GM12872 (cell line): ENCODE data around the gene YJU2.

Experiments used
- TF ChIP-seq, protein P1 (sequence below): IDR thresholded peaks from 3 replicates; pipeline ENCODE4 v1.5.1; 2011; ENCODE audit warnings: low read depth, mild to moderate bottlenecking, low read length, moderate library complexity; ENCODE audit not compliant: insufficient read depth

YJU2 gene

DNA sequence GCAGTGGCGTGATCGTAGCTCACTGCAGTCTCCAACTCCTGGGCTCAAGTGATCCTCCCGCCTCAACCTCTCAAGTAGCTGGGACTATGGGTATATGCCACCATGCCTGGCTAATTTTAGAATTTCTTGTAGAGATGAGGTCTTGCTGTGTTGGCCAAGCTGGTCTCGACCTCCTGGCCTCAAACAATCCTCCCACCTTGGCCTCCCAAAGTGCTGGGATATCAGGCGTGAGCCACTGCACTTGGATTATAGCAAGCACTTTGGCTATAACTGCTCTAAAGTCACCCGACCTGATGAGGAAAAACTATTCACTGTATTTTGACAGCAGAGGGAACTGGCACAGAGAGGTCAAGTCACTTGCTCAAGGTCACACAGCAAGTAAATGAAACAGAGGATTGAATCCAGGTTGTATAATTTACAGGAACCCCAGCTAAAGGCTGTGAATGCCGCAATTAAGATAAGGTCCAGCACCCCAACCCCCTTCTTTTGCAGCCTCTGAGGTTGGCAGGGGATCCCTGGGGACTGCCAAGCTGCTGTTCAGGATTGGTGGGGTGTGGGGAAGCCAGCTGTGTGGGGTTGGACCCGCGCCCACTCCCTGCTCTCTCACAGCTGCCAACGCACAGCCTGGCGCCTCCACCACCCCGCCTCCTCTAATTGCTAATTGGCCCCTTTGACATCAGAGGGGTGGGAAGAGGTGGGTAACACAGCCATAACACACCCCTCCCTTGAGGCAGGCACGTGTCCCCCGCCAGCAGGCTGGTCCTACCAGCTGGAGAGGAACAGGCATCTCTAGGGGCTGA lies 49.3 kb downstream of the YJU2 start:
- TF ChIP-seq, protein P1, sequence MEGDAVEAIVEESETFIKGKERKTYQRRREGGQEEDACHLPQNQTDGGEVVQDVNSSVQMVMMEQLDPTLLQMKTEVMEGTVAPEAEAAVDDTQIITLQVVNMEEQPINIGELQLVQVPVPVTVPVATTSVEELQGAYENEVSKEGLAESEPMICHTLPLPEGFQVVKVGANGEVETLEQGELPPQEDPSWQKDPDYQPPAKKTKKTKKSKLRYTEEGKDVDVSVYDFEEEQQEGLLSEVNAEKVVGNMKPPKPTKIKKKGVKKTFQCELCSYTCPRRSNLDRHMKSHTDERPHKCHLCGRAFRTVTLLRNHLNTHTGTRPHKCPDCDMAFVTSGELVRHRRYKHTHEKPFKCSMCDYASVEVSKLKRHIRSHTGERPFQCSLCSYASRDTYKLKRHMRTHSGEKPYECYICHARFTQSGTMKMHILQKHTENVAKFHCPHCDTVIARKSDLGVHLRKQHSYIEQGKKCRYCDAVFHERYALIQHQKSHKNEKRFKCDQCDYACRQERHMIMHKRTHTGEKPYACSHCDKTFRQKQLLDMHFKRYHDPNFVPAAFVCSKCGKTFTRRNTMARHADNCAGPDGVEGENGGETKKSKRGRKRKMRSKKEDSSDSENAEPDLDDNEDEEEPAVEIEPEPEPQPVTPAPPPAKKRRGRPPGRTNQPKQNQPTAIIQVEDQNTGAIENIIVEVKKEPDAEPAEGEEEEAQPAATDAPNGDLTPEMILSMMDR: no peak

- TF ChIP-seq, protein P1: no peak
Measured at GRCh38 chr19:4297901-4298809, 51.3 kb downstream of the YJU2 start.

GRCh38 chr19:4298810-4299550 lies 52.1 kb downstream of the YJU2 start:
- TF ChIP-seq, protein P1: no peak

DNA sequence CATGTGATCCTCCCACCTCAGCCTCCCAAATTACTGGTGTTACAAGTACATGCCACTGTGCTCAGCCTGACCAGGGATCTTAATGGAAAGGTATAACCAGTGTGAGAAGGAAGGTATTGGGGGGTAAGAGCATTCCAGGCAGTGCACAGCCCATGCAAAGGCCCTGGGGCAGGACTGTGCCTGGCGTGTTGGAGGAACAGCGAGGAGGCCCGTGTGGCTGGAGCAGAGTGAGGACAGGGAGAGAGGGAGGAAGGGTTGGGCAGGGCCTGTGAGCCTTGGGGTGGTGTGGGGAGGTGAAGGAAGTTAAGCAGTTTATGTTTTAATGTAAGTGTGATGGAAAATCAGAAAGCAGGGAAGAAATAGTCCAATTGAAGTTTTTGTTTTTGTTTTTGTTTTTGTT lies 53.7 kb downstream of the YJU2 start:
- TF ChIP-seq, protein P1: no peak

DNA sequence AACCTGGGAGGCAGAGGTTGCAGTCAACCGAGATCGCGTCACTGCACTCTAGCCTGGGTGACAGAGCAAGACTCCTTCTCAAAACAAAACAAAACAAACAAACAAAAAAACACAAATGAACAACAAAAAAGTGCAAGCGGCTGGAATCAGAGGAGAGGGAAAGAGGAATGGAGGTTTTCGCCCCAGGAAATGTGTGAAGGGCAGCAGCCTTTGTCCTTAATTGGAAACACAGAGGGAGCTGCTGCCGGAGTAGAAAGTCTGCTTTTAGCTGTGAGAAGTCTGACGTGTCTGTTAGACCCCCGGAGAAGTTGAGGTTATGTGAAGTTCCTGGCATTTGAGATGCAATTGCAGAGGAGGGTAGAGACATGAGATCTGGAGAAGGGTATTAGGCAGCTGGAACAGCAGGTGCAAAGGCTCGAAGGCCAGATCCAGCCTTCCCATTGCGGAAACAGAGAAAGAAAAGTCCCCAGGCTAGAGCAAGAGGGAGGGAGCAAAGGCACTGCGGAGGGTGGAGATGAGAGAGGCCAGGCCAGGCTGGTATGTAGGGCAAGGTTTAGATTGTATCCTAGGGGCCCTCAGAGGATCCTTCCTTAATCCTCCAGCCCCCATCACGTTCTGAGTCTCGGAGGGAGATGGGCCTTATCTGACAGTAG lies 54.8 kb downstream of the YJU2 start:
- TF ChIP-seq, protein P1: no peak

DNA sequence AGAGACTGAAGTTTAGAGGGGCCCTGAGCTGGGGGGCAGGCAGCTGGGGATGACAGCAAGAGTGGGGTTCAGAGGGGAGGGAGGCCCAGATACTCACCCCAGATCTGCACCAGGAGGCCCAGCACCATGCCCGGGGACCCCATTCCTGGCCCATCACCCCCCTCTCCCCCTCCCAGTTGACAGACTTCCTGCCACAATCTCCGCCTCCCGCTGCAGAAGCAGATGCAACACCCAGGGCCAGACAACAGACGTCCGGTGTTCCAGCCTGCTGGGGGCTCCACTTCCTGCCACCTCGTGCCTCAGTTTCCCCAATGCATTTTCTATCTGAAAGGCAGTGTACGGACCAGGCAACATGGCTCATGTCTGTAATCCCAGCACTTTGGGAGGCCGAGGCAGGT lies 55.4 kb downstream of the YJU2 start, which contains the start of gene TMIGD2:
TMIGD2 (minus strand) TSS at position 147 of the 398 bp plus-strand sequence; CDS start at position 143, 4 bp downstream.
- TF ChIP-seq, protein P1: no peak
